ENCODE results near the gene SNRK.
A peak's percentile ranks its signal among the peaks of the same experiment; 100 is the strongest.

Gene SNRK, protein sequence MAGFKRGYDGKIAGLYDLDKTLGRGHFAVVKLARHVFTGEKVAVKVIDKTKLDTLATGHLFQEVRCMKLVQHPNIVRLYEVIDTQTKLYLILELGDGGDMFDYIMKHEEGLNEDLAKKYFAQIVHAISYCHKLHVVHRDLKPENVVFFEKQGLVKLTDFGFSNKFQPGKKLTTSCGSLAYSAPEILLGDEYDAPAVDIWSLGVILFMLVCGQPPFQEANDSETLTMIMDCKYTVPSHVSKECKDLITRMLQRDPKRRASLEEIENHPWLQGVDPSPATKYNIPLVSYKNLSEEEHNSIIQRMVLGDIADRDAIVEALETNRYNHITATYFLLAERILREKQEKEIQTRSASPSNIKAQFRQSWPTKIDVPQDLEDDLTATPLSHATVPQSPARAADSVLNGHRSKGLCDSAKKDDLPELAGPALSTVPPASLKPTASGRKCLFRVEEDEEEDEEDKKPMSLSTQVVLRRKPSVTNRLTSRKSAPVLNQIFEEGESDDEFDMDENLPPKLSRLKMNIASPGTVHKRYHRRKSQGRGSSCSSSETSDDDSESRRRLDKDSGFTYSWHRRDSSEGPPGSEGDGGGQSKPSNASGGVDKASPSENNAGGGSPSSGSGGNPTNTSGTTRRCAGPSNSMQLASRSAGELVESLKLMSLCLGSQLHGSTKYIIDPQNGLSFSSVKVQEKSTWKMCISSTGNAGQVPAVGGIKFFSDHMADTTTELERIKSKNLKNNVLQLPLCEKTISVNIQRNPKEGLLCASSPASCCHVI

DNA sequence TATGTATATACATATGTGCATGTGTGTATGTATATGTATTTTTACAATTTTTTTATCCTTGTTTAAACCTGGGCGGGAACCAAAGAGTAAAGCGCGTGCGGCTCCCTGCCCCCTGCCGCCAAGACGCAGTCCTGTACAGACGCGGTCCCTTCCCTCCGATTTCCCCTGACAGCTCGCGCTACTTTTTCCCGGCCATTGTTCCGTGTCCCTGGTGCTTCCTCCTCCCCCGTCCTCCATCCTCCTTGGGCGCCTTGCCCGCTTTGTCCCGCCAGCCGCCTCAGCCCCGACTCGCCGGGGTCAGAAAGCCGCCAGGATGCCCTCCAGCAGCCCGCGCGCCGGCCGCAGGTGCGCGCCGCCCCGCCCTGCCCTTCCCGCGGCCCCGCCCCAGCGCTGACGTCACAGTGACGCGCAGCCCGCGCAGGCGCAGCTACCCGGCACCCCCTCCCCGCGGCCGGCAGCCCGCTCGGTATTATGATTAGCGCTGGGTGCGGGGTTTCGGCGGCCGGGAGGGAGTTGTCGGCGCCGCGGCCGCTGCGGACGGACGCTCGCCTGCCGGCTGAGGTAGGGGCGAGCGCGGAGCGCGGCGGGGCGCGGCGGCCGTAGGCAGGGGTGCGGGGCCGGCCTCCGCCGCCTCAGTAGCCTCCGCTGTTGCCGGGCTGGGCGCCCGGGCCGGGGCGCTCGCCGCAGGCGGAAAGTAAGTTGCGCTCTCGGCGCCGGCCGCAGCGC is at the start of gene SNRK:
TSS of gene SNRK (plus strand) at position 426 of the 726 bp plus-strand sequence. CDS start 16,664 bp downstream, outside the sequence.
- H3K27ac ChIP-seq, result peak within 1 kb of the TSS; percentile 89 to 96 (median 93)
- peak within 1 kb of the TSS; percentile 74 to 95 (median 88) for H3K4me3 ChIP-seq
- peak within 1 kb of the TSS; percentile 93 to 97 (median 95) for H3K9ac ChIP-seq
- no peaks in the 10 kb centered on the region for H3K9me3 ChIP-seq (replicated peaks in 1 of 11)
- H3K36me3 ChIP-seq, result peaks cover 0 to 17% (median 6%) of the 10 kb centered on the region in 11 experiments; a peak in 9 of 22 replicates
- H3K27me3 ChIP-seq, result no peaks in the 10 kb centered on the region
- TF ChIP-seq Cebpa-rat (IDR thresholded peaks at IDR 0.05), result no peak
- peak within 1 kb of the TSS; percentile 88 to 98 (median 93) for H3K4me2 ChIP-seq
- H3K4me1 ChIP-seq, result peaks cover 35 to 48% (median 43%) of the 10 kb centered on the region in 10 experiments
- H4K20me1 ChIP-seq, result peaks cover 17 to 45% (median 40%) of the 10 kb centered on the region in 11 experiments; a peak in 17 of 22 replicates

GRCh38 chr3:43238801-43239200 is 47.5 kb upstream of the SNRK start:
- no peak overlapping the region for H3K27ac ChIP-seq
- H3K4me1 ChIP-seq, result peaks cover 5 to 8% (median 7%) of the 10 kb centered on the region in 10 experiments
- H3K36me3 ChIP-seq, result no peaks in the 10 kb centered on the region; a peak in 1 of 22 replicates
- peaks cover 14 to 25% (median 16%) of the 10 kb centered on the region in 11 experiments for H3K9me3 ChIP-seq (replicated peaks in 1 of 11)
- no peak overlapping the region for H3K4me2 ChIP-seq
- no peaks in the 10 kb centered on the region for H4K20me1 ChIP-seq
- no peaks in the 10 kb centered on the region for H3K27me3 ChIP-seq
- no peak overlapping the region for H3K4me3 ChIP-seq
- H3K9ac ChIP-seq, result no peak overlapping the region
- TF ChIP-seq Cebpa-rat (IDR thresholded peaks at IDR 0.05), result no peak

DNA sequence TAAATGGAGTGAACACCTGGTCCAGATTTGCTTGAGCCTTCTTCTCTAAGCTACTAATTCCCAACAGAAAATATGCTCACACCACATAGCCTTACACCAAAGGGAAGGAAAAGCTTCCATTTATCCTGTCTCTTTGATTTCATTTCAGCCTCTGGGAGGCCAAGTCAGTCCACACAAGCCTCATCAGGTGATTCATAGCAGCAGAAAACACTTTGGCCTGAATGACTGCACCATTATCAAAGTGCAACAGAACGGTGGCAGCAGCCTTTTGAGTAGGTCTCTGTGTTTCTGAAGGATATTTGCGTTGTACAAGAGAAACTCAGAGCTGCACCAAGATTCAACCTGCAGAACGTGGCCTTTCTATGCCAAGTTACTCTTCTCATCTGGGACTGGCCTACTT is 46.6 kb upstream of the SNRK start:
- Histone ChIP-seq H3K36me3 (no peaks in the 10 kb centered on the region; a peak in 1 of 22 replicates), H3K4me3 (no peak overlapping the region), H3K4me1 (peaks cover 15 to 17% (median 16%) of the 10 kb centered on the region in 10 experiments), H3K27me3 (no peaks in the 10 kb centered on the region), H3K9me3 (replicated peaks in 1 of 11) (peaks cover 14 to 25% (median 16%) of the 10 kb centered on the region in 11 experiments), H4K20me1 (no peaks in the 10 kb centered on the region), H3K4me2 (no peak overlapping the region), H3K27ac (no peak overlapping the region), H3K9ac (no peak overlapping the region)
- TF ChIP-seq Cebpa-rat (IDR thresholded peaks at IDR 0.05), result no peak

GRCh38 chr3:43243590-43244587 is 42.5 kb upstream of the SNRK start:
- peak overlapping the region in 6 of 11 experiments; percentile 1 to 72 (median 36); a peak in 9 of 22 replicates for H3K27ac ChIP-seq
- peaks cover 36 to 58% (median 54%) of the 10 kb centered on the region in 10 experiments for H3K4me1 ChIP-seq
- TF ChIP-seq Cebpa-rat (IDR thresholded peaks at IDR 0.05), result no peak

DNA sequence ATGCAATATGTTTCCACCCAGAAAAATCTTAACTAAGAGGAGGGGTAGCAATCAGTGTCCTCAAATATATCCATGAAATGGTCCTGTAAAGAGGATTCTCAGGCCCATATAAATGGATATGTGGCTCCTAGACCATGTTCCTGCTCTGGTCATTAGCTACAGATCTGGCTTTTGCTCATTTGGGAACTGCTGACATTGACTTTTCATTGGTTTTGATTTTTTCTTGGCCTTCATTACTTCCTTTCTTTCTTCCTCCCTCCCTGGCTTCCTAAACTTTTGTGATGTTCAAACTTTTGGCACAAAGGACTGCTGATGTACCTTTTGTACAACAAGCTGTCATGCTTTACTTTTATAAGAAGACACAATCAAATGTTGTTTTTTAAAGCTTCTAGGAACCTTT is 41.6 kb upstream of the SNRK start:
- H3K4me1 ChIP-seq, result peaks cover 36 to 60% (median 54%) of the 10 kb centered on the region in 10 experiments
- H3K27me3 ChIP-seq, result no peaks in the 10 kb centered on the region
- no peak overlapping the region for H3K9ac ChIP-seq
- H3K4me2 ChIP-seq, result peak overlapping the region; percentile 19 to 88 (median 76)
- no peaks in the 10 kb centered on the region; a peak in 1 of 22 replicates for H3K36me3 ChIP-seq
- no peaks in the 10 kb centered on the region for H4K20me1 ChIP-seq
- H3K4me3 ChIP-seq, result no peak overlapping the region
- peak overlapping the region in 3 of 11 experiments; percentile 1 to 72 (median 72); a peak in 2 of 22 replicates for H3K27ac ChIP-seq
- TF ChIP-seq Cebpa-rat (IDR thresholded peaks at IDR 0.05), result no peak
- H3K9me3 ChIP-seq (replicated peaks in 1 of 11), result peaks cover 11 to 21% (median 15%) of the 10 kb centered on the region in 11 experiments

More at GRCh38 chr3:43243590-43244587, 42.5 kb upstream of the SNRK start:
- Histone ChIP-seq H3K27me3 (no peaks in the 10 kb centered on the region), H3K4me3 (no peak overlapping the region), H3K4me2 (peak overlapping the region; percentile 19 to 88 (median 76)), H3K36me3 (no peaks in the 10 kb centered on the region; a peak in 1 of 22 replicates), H4K20me1 (no peaks in the 10 kb centered on the region), H3K9me3 (replicated peaks in 1 of 11) (peaks cover 11 to 21% (median 15%) of the 10 kb centered on the region in 11 experiments), H3K9ac (no peak overlapping the region)

GRCh38 chr3:43246976-43247375 is 39.4 kb upstream of the SNRK start:
- Histone ChIP-seq H4K20me1 (no peaks in the 10 kb centered on the region), H3K9ac (peak overlapping the region in 7 of 11 experiments; percentile 3 to 58 (median 21); a peak in 11 of 22 replicates), H3K4me1 (peaks cover 36 to 67% (median 55%) of the 10 kb centered on the region in 10 experiments), H3K4me2 (peak overlapping the region; percentile 27 to 88 (median 76)), H3K36me3 (no peaks in the 10 kb centered on the region; a peak in 1 of 22 replicates), H3K4me3 (peak overlapping the region in 4 of 10 experiments; percentile 5 to 43 (median 16); a peak in 4 of 20 replicates), H3K27me3 (no peaks in the 10 kb centered on the region), H3K27ac (peak overlapping the region in 9 of 11 experiments; percentile 9 to 72 (median 63); a peak in 16 of 22 replicates), H3K9me3 (replicated peaks in 1 of 11) (peaks cover 11 to 21% (median 15%) of the 10 kb centered on the region in 11 experiments)
- no peak for TF ChIP-seq Cebpa-rat (IDR thresholded peaks at IDR 0.05)

DNA sequence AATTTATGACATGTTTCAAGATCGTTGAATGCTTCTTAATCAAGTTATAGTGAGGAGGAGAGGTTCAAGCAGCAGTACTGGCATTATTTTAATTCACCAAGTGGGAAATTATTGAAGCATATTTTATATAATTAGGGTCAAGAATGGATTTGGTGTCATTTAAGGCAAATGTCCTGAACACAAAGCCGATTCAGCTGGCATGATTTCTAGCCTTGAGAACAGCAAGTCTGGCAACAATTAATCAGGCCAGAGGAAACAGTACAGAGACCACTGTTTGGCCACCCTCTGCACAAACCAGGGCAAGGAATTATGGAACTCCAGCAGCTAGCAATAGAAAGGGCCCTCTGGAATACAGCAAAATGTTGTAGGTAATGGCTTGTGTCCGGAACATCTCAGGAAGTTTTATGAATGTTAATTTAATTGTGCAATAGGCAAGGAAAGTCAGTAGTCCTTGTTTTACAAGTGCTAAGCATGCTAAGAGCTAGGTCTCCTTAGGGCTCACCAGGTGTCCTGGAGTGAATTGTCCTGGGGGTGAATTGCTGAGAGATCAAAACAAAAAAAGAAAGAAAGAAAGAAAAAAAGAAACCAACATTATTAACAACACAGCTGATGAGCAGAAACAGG is 38.7 kb upstream of the SNRK start:
- peaks cover 36 to 67% (median 55%) of the 10 kb centered on the region in 10 experiments for H3K4me1 ChIP-seq
- H3K4me2 ChIP-seq, result peak overlapping the region in 10 of 11 experiments; percentile 46 to 88 (median 76); a peak in 20 of 22 replicates
- H3K9ac ChIP-seq, result peak overlapping the region in 2 of 11 experiments; percentile 11 to 49; a peak in 2 of 22 replicates
- H3K4me3 ChIP-seq, result no peak overlapping the region
- H3K27me3 ChIP-seq, result no peaks in the 10 kb centered on the region
- peak overlapping the region in 8 of 11 experiments; percentile 57 to 72 (median 64); a peak in 13 of 22 replicates for H3K27ac ChIP-seq
- no peaks in the 10 kb centered on the region; a peak in 1 of 22 replicates for H3K36me3 ChIP-seq
- peak in 3 of 11 experiments; percentile 7 to 58 (median 17); a peak in 2 of 22 replicates for TF ChIP-seq Cebpa-rat (IDR thresholded peaks at IDR 0.05)
- peaks cover 5 to 15% (median 9%) of the 10 kb centered on the region in 11 experiments for H3K9me3 ChIP-seq (replicated peaks in 1 of 11)
- no peaks in the 10 kb centered on the region for H4K20me1 ChIP-seq

Data from BLaER1 treated with 17β-estradiol and CSF1 and Interleukin-3, amounts not matched to agents 10 nM and 100 nM (cell line).